Lower leg skin (tissue), 4 donors: ENCODE data around the gene PAWR. TPM values are rescaled to one million over a fixed set of nuclear protein-coding genes. Genes with fewer than 3 reads are reported as not detected.
"Not testable (repeated sequence)": the region's sequence is repeated elsewhere in the genome, so short reads cannot be mapped to it uniquely, and the experiment has no call there.

ENCODE experiments used
- DNase-seq, 2 donors: peaks; one replicate each; pipeline ENCODE4 v3.0.0-alpha.2; 2019; ENCODE audit warnings: low spot score in 2 of 2
- H3K4me3 ChIP-seq: fragments of 200-600 bp; sonication (generic); 2 replicates; pipeline ENCODE4 v1.5.1; 2017; ENCODE audit warnings: mild to moderate bottlenecking, low read depth; ENCODE audit not compliant: poor library complexity, severe bottlenecking
- CTCF ChIP-seq, 3 donors: fragments of 450-650 bp; IDR thresholded peaks; one replicate each; pipeline ENCODE4 v1.5.1; 2016; ENCODE audit warnings: antibody characterized with exemption in 3 of 3, mild to moderate bottlenecking in 3 of 3, moderate library complexity in 2 of 3
- POLR2A ChIP-seq, 2 donors: fragments of 450-650 bp; IDR thresholded peaks; one replicate each; pipeline ENCODE4 v1.6.1; 2016 to 2017; ENCODE audit warnings: antibody characterized with exemption in 2 of 2, mild to moderate bottlenecking in 1 of 2, moderate library complexity in 1 of 2
- WGBS, 2 donors: methylation state at CpG; one replicate each; pipeline ENCODE4 v1.1.5; 2018; 5-methylcytosine and 5-hydroxymethylcytosine counted together
- intact Hi-C: fragments of 100-400 bp; cut with DNase I; formaldehyde crosslinking; loops from one replicate; pipeline ENCODE4 v1.15.0; 2023; ENCODE audit warnings: low total_unique reads
- total RNA-seq, 4 donors: library from RNA; depleted of rRNA; stranded (reverse); fragments of >200 nt; gene quantifications; one replicate each; pipeline ENCODE4 v1.1.0, GENCODE V29; 2016

PAWR gene
- total RNA-seq, 4 donors from 2014 or later: 53.6 to 115 (median 65.6) TPM

GRCh38 chr12:79643821-79644220 is 46.9 kb downstream of the PAWR start:
- no peak overlapping the region for H3K4me3 ChIP-seq
- no peak for DNase-seq
- WGBS, 2 donors: 78 to 81% methylated on average over 2 of the region's 2 CpGs
- intact Hi-C loops: no loop called here
- TF ChIP-seq POLR2A (IDR thresholded peaks at IDR 0.05) (no peak), CTCF (IDR thresholded peaks at IDR 0.05) (no peak)

- WGBS, 2 donors: 85 to 94% methylated on average over 2 of the region's 2 CpGs
- intact Hi-C loops: no loop called here
- TF ChIP-seq CTCF (IDR thresholded peaks at IDR 0.05) (no peak), POLR2A (IDR thresholded peaks at IDR 0.05) (no peak)
- DNase-seq: no peak
- no peak overlapping the region for H3K4me3 ChIP-seq
Measured at GRCh38 chr12:79638490-79638889, 52.3 kb downstream of the PAWR start.

- no peak overlapping the region for H3K4me3 ChIP-seq
- TF ChIP-seq POLR2A (IDR thresholded peaks at IDR 0.05) (no peak), CTCF (IDR thresholded peaks at IDR 0.05) (no peak)
- intact Hi-C loops: no loop called here
- WGBS, 2 donors: 83 to 89% methylated on average over 2 of the region's 2 CpGs
- no peak for DNase-seq
Measured at GRCh38 chr12:79637093-79637492, 53.7 kb downstream of the PAWR start.

- intact Hi-C loops: no loop called here
- DNase-seq: peak in 1 of 2 donors; percentile 19
- no peak overlapping the region for H3K4me3 ChIP-seq
- no peak for TF ChIP-seq POLR2A (IDR thresholded peaks at IDR 0.05)
- TF ChIP-seq CTCF (IDR thresholded peaks at IDR 0.05): no peak
Measured at GRCh38 chr12:79635676-79636075, 55.1 kb downstream of the PAWR start.

GRCh38 chr12:79634957-79635471 is 55.8 kb downstream of the PAWR start:
- DNase-seq: no peak
- TF ChIP-seq CTCF (IDR thresholded peaks at IDR 0.05): no peak
- TF ChIP-seq POLR2A (IDR thresholded peaks at IDR 0.05): no peak
- H3K4me3 ChIP-seq: no peak overlapping the region
- intact Hi-C loops: no loop called here
- 42 to 52% methylated on average over 1 of the region's 1 CpG for WGBS, 2 donors

GRCh38 chr12:79629561-79629960 is 61.2 kb downstream of the PAWR start:
- H3K4me3 ChIP-seq: no peak overlapping the region
- WGBS, 2 donors: 91 to 94% methylated on average over 2 of the region's 2 CpGs
- no peak for DNase-seq
- intact Hi-C loops: no loop called here
- TF ChIP-seq POLR2A (IDR thresholded peaks at IDR 0.05) (no peak), CTCF (IDR thresholded peaks at IDR 0.05) (no peak)

- intact Hi-C loops, H3K4me3 ChIP-seq, DNase-seq: not testable (repeated sequence)
- WGBS, 2 donors: 97 to 99% methylated on average over 7 of the region's 7 CpGs
Measured at GRCh38 chr12:79626735-79627134, 64.0 kb downstream of the PAWR start.
